Measurements from ENCODE around the gene ATAD2B.

Gene ATAD2B

GRCh38 chr2:23837871-23838270, 89.1 kb downstream of the ATAD2B start:
- no peak for DNase-seq (ENCODE audit: low read depth)

- no peak for DNase-seq (ENCODE audit: low read depth)
These were observed 89.9 kb downstream of the ATAD2B start for GRCh38 chr2:23836971-23837565.

- DNase-seq (ENCODE audit: low read depth) = no peak
These were observed 90.4 kb downstream of the ATAD2B start for GRCh38 chr2:23836505-23836904.

- DNase-seq (ENCODE audit: low read depth) = no peak
These were observed 90.9 kb downstream of the ATAD2B start for GRCh38 chr2:23835988-23836387.

GRCh38 chr2:23835423-23835822, 91.5 kb downstream of the ATAD2B start:
- DNase-seq (ENCODE audit: low read depth) = no peak

- DNase-seq (ENCODE audit: low read depth) = no peak
These were observed 97.9 kb downstream of the ATAD2B start for GRCh38 chr2:23828986-23829385.

- DNase-seq (ENCODE audit: low read depth) = no peak
These were observed 98.5 kb downstream of the ATAD2B start for GRCh38 chr2:23828256-23828980.

- no peak for DNase-seq (ENCODE audit: low read depth)
These were observed 99.6 kb downstream of the ATAD2B start for GRCh38 chr2:23827287-23827686.

- no peak for DNase-seq (ENCODE audit: low read depth)
These were observed 100.2 kb downstream of the ATAD2B start for GRCh38 chr2:23826771-23827170.

GRCh38 chr2:23826040-23826439, 100.9 kb downstream of the ATAD2B start:
- DNase-seq (ENCODE audit: low read depth) = no peak

- peak; percentile 16 for DNase-seq (ENCODE audit: low read depth)
These were observed 102.1 kb downstream of the ATAD2B start for GRCh38 chr2:23824777-23825212.

- no peak for DNase-seq (ENCODE audit: low read depth)
These were observed 103.1 kb downstream of the ATAD2B start for GRCh38 chr2:23823863-23824262.

GRCh38 chr2:23814963-23815362, 112.0 kb downstream of the ATAD2B start:
- DNase-seq (ENCODE audit: low read depth) = no peak

- DNase-seq (ENCODE audit: low read depth) = no peak
These were observed 113.5 kb downstream of the ATAD2B start for GRCh38 chr2:23813438-23813837.

- DNase-seq (ENCODE audit: low read depth) = no peak
These were observed 117.8 kb downstream of the ATAD2B start for GRCh38 chr2:23809150-23809549.

- DNase-seq (ENCODE audit: low read depth) = no peak
These were observed 120.2 kb downstream of the ATAD2B start for GRCh38 chr2:23806665-23807249.

- DNase-seq (ENCODE audit: low read depth) = no peak
These were observed 120.7 kb downstream of the ATAD2B start for GRCh38 chr2:23806201-23806600.

GRCh38 chr2:23803965-23804542, 122.9 kb downstream of the ATAD2B start:
- DNase-seq (ENCODE audit: low read depth) = no peak

- no peak for DNase-seq (ENCODE audit: low read depth)
These were observed 123.5 kb downstream of the ATAD2B start for GRCh38 chr2:23803264-23803964.

GRCh38 chr2:23801396-23801795, 125.5 kb downstream of the ATAD2B start:
- no peak for DNase-seq (ENCODE audit: low read depth)

- no peak for DNase-seq (ENCODE audit: low read depth)
These were observed 132.7 kb downstream of the ATAD2B start for GRCh38 chr2:23794234-23794633.

GRCh38 chr2:23793476-23793875, 133.4 kb downstream of the ATAD2B start:
- no peak for DNase-seq (ENCODE audit: low read depth)

Measured in stimulated activated CD4-positive, alpha-beta T cell treated with anti-CD3 and anti-CD28 coated beads, Interleukin-2, amount 100 ng/mL, for 4 hours (primary cell).